Stimulated activated CD4-positive, alpha-beta T cell treated with anti-CD3 and anti-CD28 coated beads, Interleukin-2, amount 100 ng/mL, for 48 hours (primary cell): ENCODE results near the gene PBX1.

Experiments
- DNase-seq, 2 donors: peaks; one replicate each; pipeline ENCODE4 v3.0.0-alpha.2; 2020

PBX1 gene

DNA sequence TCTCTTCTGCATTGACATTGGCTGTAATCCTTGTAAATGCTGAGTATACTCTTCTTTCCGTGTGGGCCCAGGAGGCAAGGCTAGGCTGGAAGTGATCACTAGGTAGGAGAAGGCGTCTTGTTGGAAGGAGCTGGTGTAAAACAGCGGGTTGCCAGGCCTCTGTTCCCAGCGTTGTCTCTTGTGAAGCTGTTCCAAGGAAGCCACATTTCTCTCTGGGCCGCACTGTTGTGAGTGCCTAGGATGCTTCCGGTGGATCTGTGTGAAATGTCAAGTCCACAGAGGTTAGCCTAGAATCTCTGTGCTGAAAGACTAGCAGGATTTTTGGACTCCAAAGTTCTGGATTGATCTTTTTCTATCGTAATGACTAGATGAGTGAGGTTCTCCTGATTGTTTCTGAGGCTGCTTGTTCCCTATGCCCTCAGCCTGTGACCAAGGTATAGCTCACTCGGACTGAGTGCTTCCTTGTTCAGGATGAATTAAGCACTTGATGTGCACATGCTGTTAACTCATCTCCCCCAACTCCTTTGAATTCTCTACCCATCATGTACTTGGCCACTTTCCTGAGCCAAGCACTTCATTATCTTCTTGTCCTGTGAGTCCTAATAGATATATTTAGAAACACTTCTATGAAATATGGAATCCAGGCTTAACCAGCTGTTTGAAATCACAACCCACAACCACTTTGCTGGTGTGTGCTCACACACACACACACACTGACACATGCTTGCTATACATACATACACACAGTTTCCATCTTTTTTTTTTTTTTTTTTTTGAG lies 63.3 kb downstream of the PBX1 start:
- no peak for DNase-seq

DNA sequence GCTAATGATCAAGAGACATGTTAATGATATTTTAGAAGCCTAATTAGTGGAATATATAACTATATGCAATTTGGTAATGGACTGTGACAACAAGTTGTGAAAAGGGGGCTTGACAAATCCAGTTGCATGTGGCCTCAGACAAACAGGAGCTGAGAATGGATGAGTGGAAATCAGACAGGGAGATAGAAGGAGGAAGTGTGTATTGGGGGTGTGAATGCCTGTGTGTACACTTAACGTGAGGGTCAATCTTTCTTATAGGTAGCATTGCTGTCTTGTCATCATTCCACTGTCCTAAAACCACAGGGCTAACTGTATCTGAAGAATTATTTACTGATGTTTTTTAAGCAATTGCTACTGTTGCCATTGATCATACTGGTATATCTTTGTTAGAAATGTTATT lies 64.8 kb downstream of the PBX1 start:
- no peak for DNase-seq

DNA sequence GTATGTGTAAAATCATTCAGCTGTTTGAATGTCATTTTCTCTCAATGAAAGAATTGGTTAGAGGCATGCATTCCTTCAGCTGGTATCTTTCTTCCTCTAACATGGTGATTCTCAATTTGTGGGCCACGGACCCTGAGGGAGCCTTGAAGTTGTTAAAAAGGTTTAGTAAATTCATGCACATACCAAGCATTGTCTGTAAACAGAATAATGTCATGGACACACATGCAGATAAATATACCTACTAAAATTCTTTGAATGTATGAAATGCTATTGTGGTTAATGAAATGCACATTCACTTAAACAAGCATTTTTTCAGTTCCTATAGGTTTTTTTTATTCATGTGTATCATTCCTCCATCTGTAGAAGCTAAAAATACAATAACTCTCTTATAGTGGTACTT lies 65.4 kb downstream of the PBX1 start:
- no peak for DNase-seq

DNA sequence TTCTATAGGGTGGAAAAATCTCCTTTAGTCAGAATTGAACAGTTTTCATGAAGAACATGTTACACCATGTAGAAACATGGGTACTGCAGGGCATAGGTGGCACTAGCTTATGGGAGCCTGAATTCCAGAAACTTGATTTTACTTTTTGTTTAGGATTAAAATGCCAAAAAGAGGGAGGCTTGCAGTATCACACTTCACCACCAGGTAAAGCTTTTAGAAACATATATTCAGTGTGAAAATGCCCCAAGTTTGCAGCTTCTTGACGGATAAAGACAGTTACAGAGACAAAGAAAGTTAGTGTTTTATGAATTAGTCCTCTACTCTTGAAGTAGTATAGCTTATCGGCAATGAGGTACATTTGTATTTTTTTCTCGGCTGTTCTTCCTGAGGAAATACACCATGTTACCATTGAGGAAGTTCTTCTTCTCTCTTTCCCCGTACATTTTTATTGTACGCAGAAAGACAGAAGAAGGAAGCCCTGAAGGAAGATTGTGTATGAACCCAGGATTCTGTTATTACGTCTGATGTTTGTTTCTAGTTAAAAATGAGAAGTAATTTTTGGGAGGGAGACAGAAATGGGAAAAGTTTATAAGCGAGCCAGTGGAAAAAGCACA lies 66.1 kb downstream of the PBX1 start:
- DNase-seq = no peak

DNA sequence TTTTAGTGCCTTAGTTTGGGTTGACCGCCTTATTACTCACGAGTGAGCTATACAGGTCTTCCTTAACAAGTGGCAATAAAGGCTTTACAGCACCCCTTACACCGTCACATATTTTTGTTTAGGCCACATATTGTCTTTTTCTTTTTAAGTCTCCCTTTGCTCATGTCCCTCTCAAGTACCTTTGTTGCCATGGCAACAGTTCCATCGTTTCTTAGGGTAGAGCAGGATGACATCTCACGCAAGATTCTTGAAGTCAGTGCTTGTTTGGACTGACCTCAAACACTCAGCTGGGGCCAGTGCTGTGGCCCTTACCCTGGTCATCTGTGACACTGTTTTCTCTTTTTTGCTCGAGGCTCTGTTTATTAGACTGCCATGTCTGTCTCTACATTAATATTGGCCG lies 69.8 kb downstream of the PBX1 start:
- no peak for DNase-seq

DNA sequence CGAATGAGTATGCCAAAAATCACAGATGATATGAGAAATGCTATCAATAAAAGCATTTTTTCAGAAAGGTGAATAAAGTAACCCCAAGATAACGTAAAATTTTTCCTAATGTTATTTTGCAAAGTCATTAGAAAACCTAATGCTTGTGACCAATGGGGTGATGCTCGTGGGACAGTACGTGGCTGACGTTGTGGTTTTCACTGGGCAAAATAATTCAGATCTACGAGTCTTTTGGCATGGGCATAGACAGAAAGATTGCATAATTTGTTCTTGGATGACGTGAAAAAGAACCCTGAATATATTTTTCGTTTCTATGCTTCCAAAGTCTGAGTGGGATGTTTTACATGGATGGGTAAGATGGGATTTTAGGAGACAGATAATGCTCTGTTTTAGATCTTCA lies 71.0 kb downstream of the PBX1 start:
- DNase-seq = no peak

DNA sequence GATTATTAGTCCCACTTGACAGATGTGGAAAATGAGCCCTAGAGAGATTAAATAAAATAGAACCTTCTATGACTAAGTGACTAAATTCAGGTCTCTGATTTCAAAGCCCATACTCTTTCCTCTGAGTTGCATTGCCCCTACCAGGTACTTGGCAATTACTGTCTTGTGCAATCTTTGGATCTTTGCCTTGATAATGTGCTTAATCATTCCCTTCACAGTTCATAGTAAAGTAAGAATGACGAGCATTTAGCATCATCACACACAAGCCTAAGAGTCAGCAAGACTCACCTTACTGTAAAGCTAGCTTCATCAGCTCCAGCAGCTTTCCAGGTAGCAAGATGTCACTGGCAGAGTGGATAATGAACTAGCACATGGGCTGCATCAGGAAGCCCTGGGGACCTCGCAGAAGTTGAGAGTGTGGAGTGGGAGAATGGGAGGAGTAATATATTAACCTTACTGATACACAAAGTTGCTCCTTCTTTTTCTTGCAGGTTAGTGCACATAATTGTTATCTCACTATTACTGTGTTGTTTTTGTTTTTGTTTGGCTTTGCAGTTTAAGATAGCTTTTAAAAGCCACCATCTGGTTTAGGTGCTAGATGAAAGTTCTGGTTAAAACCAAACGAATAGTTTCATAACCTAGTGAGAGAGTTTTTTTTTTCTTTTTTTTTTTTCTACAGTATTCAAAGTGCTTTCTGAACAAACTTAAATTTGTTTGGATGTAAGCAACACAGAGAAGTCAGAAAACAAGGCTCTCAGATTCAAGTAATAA lies 71.8 kb downstream of the PBX1 start:
- no peak for DNase-seq

DNA sequence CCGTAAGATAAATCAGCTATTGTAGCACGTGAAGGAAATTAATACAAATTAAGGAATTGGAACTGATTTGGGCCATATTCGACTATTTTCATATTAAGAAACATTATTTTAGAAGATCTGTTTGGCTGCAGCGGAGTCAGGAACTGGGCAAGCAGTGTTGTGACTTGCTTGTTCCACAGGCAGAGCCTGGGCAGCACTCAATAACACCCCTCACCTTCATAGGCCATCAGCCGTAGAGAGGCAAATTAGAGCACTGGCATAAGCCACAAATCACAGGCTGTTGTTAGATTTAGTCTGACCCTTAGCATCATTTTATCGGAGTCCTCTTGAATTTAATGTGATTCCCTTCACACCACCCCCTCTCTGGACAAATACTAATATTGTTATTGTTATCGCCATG lies 72.8 kb downstream of the PBX1 start:
- no peak for DNase-seq

DNA sequence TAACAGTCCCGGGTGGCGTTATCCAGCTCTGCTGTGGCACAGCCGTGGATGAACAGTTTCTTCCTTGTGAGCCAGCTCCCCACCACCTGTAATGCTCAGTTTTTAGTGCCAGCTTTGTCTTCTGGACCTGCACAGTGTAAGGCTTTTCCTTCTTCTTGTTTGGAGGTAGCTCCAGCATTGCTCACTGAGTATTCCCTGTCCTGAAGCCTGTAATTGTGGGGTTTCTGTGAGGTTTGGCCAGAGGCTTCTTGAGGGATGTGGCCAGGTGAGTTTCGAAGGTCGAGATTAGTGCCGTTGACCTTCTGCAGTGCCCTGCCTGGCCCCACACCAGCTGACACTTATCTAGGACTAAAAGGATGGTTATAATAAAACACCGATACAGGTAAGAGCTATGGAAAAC lies 75.0 kb downstream of the PBX1 start:
- DNase-seq = no peak

DNA sequence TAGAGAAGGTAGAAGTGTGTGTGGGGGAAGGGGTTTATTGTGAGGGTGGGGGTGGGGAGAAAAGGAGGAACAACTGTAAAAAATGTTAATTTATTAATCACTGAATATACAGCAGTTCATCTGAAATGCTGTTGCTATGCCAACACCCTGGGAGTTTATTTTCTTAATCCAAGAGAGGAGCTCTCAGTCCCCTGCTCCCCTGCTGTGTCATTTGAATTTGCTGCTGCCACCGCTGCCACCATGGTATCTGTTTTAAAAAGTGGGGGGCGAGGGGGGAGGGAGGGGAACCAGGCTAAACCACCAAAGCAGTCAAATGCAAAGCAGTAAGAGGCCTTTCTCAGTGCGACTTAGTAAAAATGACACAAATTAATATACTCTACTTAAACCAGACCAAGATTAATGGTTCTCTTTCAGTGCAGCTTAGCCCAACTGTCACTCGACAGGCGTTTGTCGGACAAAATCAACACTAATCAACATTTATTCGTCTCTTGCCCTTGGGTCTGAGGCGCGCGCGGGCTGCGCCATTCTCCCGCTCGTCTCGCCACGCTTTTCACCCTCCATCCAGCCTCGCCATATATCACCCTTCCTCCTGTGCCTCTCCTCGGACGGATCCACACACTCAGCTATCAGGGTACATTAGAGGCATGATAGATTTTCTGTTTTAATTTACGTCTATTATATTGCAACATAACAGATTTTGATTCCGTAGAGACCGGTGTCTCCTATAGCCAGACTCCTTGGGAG lies 76.2 kb downstream of the PBX1 start:
- no peak for DNase-seq

DNA sequence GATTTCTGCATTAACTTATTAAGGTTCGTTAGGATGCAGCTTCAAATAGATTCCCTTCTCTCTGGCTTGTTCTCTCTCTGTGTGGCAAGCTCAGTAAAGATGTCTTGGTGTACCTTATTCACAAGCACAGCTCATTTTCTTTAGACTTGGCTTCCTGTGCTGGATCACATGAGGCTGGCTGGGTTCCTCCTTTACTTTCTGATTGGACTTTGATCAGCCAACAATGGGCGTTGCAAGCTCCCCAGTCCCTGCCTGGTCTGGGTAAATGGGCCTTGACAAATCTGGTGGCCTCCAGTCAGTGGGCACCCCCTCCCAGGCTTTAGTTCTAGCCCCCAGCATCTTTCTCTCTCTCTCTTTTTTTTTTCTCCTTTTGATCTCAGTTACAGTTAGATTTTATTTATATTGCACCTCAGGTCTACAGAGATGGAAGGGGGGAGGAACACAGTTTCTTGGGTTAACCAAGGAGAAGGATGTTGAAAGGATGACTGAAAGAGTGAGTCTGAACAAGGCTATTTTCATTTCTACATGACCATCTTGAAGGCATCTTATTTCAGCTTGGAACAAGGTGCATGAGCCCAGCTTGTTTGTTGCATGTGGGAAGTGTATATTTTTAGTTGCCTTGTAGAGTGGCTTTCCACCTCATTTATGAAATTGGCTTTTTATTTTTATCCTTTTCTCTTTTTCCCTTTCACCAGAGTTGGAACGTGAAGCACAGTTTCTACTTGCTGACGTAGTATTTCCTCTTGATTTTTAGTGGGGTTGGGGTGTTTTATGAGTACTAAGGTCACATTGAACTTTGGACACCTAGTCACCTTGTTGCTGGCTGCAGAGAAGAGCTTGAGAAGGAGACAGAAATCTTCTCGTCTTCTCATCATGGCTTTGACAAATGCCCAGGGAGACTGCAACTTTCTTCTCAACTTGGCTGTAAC lies 77.1 kb downstream of the PBX1 start:
- DNase-seq = no peak

DNA sequence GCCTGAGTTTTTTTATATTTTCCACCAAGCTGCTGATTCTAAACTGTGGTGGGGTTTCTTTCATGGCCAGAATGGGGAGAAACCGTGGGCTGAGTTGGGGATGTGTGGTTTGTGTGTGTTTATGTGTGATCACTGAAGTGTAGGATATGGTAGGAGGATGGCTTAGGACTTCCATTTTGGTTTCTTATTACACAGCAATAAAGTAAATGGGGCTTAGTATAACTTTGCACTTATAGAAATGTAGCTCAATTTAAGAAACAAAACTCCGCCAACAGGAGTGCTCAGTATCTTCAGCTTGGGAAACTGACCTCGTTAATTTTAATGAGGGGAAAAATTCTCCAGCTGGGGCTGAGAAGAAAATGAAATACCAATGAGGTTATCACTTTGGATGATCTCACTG lies 77.8 kb downstream of the PBX1 start:
- DNase-seq = no peak

DNA sequence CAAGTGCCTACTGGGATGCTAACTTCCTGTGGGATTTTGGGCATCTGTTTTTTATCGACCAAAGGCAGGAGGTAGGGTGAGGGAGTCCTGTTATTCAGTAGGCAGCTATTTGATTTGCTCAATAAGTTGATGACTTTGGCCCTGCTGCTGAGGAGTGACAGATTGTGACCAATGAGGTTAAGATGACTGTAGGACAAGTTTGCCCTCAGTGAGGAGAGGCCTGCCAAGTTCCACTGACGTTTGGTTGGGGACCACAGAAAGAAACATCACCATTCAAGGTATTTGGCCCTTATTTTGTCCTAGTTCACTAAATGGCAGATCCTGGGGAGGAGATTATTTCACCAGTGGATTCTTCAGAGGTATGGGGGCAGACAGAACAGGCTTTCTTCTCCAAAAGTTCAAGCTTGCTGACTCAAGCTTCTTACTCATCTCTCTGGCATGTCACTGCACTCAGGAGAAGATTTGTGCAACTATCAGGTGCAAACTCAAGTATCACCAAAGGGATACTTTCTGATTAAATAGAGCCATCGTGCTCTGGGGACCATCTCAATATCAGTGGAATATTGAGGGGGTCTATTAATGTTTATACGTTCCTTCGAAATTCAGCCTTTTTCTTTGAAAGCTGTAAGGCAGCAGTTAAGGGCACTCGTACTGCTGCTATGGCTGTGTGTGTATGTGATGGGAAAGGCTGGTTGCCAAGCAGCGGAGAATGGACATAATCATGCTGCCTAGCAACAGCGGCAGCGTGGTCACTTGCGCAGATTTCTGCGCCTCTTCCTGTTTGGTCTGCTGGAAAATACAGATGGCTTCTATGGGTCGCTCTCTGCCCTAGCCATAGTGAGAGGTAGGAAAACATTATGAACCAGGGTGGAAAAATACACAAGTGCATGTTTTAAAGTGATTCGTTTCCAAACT lies 78.7 kb downstream of the PBX1 start:
- DNase-seq = no peak

DNA sequence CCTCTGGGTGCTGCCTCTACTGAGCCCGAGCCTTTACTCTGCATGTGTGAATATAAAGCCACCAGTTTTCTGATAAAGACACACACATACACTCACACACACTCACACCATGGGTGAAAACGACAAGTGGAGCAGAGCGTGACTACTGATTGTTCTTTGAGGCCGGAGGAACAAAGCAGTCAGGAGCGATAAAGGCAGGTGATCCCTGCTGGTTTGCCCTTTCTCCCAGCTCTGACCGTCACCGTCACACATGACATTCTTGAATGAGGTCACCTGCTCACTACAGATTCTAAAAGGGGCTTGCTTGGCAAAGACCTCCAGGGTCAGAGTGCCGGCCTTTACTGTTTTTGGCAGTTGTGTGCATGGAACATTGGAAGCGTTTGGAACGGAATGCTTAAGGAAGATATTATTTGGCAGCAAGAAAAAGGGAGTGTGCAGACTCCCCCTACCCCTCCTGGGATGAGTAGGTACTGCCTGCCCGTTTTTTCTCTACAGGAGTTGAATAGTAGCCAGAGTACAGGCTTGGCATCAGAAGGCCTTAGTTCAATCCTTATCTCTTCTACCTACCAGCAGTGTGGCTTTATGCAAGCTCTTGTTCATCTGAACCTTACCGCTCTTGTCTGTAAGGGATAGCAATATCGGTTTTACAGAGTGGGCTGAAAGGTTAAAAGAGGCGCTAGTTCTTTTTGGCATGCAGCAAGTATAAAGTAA lies 79.7 kb downstream of the PBX1 start:
- no peak for DNase-seq

DNA sequence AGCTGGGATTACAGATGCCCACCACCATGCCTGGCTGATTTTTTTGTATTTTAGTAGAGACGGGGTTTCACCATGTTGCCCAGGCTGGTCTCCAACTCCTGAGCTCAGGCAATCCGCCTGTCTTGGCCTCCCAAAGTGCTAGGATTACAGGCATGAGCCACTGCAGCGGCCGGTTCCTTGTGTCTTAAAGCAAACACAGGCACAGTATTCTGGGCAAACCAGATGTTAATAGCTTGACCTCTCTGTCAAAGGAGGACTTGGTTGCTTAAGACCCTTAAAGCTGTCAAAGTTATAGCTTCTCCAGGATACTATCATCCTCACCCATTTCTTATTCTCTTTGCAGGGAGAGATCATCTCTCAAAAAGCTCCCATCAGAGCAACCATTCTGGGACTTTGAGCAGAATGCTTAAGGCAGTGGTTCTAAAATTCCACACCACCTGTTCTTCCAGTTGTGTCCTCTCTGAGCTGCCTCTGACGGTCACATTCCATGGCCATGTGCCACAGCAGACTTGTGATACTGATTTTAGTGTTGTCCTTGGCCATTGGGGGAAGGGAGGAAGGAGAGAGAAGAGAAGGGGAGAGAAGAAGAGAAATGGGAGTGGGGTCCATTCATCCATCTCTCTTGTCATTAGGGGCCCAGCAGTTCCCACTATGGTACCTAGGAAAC lies 81.8 kb downstream of the PBX1 start:
- no peak for DNase-seq

DNA sequence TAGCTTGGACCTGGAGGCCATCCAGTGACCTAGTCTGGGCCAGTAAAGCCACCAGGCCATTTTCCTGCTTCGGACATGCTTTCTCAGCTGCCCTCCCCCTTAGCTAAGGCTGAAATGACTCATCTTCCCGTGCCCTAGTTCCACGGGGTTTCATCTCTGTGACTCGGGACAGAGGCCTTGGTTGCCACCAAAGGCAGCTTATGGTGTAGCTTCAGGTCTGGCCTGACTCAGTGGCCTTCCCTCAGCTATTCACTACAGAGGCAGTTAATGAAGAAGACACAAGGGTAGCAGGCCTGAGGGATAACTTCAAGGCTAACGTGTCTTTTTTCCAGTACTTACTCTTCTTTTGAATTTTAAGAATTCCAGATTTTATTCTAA lies 82.4 kb downstream of the PBX1 start:
- no peak for DNase-seq

DNA sequence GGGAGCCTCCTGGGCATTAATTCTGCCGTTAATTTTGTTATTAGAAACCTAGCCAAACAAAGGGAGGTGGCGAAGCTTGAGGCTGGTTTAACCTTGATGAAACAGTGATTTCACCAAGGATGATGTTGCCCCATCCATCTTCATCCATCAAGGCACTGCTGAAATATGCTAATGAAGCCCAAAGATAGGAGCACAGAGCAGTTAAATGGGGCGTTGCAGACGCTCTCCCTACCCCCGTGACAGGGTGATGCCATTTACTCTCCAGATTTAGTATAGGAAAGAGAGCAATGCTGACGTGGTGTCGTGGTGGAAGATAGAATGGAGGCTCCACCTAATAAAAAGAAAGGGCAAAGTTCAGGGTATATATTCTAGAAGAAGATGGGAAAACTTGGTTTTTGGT lies 84.0 kb downstream of the PBX1 start:
- DNase-seq = no peak

DNA sequence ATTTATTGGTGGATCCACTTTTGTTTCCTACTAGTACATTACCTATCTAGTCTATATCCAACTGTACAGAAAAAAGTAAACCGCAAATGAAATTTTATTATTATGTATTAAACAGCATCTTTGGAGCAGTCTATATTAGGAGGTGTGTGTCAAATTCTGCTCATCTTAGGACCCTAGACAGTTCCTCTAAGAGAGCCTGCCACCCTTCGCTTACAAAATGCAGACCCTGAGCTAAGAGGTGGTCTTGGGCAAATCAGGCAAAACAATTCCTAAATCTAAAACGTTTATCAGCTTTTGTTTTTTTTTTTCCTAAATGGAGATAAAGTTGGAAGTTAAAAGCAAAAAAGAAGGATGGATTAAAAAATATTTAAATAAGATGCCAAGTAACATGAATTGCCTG lies 85.3 kb downstream of the PBX1 start:
- DNase-seq = no peak

DNA sequence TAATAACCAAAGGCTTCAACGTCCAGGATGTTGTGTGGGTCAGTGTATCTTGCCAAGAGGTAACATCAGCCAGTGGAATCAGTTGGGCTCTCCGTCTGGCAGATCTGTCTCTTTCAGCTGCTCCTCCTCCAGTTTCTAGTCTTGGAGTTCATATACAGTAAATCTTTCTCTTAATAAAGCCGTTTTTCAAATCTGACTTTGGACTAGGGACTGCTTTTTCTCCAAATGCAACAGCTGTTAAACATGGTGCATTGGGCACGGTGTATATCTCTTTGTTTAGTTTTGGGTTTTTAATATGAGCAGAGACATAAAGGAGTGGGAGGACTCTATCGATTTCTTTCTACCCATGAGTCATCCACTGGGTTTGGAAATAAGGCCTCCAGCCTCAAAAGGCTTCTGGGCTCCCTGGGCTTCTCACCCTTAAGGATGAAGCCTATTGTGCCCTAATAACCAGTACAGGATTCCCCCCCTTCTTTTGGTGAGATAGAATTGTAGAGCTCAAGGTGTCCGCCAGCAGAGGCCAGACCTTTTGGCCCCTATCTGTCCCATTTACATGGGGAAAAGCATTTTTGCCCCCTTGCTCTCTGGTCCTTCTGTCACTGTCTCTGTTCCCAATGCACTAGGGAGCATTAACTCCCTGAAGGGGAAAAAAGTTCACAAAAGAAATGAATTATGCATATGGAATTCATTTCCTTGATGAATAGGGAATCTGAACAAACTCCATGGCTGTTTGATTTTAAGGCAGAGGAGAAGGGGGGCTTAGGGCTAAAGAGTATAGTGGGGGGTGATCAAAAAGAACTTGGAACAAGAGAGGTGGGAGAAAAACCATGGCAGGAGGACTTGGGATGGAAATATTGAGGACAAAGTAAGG lies 86.0 kb downstream of the PBX1 start:
- no peak for DNase-seq
